GM19240 (cell line): Measurements from ENCODE around the gene KDM7A.

Source experiments
- DNase-seq: peaks from one replicate; pipeline ENCODE4 v3.0.0; 2011; ENCODE audit warnings: low spot score; ENCODE audit not compliant: insufficient read length

KDM7A gene

GRCh38 chr7:140056431-140057142 is 120.2 kb downstream of the KDM7A start:
- DNase-seq: no peak

- no peak for DNase-seq
These were observed 121.0 kb downstream of the KDM7A start for GRCh38 chr7:140055833-140056232.

- DNase-seq: no peak
These were observed 122.0 kb downstream of the KDM7A start for GRCh38 chr7:140054751-140055150.

GRCh38 chr7:140053812-140054539 is 122.8 kb downstream of the KDM7A start:
- peak; percentile 29 for DNase-seq

GRCh38 chr7:140051820-140052219 is 125.0 kb downstream of the KDM7A start:
- no peak for DNase-seq

- no peak for DNase-seq
These were observed 126.7 kb downstream of the KDM7A start for GRCh38 chr7:140050100-140050499.

- DNase-seq: no peak
These were observed 127.3 kb downstream of the KDM7A start for GRCh38 chr7:140049339-140050024.

- DNase-seq: no peak
These were observed 127.8 kb downstream of the KDM7A start for GRCh38 chr7:140048989-140049338.

GRCh38 chr7:140048138-140048537 is 128.6 kb downstream of the KDM7A start:
- no peak for DNase-seq

- no peak for DNase-seq
These were observed 129.6 kb downstream of the KDM7A start for GRCh38 chr7:140047197-140047596.

- no peak for DNase-seq
These were observed 131.1 kb downstream of the KDM7A start for GRCh38 chr7:140045697-140046096.

GRCh38 chr7:140044251-140044650 is 132.5 kb downstream of the KDM7A start:
- no peak for DNase-seq

- no peak for DNase-seq
These were observed 134.5 kb downstream of the KDM7A start for GRCh38 chr7:140042386-140042670.

- no peak for DNase-seq
These were observed 135.0 kb downstream of the KDM7A start for GRCh38 chr7:140041659-140042385.

- no peak for DNase-seq
These were observed 136.9 kb downstream of the KDM7A start for GRCh38 chr7:140039896-140040295.

- no peak for DNase-seq
These were observed 137.7 kb downstream of the KDM7A start for GRCh38 chr7:140039066-140039465.

GRCh38 chr7:140036224-140036962 is 140.4 kb downstream of the KDM7A start:
- no peak for DNase-seq

GRCh38 chr7:140035400-140036223 is 141.2 kb downstream of the KDM7A start:
- no peak for DNase-seq
